GM18520 (cell line): Measurements from ENCODE around the gene SECISBP2.

Experiments
- ATAC-seq: cut with Tn5 transposase; IDR thresholded peaks from one replicate; pipeline ENCODE4 v1.9.1; 2021; ENCODE audit not compliant: unreplicated experiment

SECISBP2 gene

DNA sequence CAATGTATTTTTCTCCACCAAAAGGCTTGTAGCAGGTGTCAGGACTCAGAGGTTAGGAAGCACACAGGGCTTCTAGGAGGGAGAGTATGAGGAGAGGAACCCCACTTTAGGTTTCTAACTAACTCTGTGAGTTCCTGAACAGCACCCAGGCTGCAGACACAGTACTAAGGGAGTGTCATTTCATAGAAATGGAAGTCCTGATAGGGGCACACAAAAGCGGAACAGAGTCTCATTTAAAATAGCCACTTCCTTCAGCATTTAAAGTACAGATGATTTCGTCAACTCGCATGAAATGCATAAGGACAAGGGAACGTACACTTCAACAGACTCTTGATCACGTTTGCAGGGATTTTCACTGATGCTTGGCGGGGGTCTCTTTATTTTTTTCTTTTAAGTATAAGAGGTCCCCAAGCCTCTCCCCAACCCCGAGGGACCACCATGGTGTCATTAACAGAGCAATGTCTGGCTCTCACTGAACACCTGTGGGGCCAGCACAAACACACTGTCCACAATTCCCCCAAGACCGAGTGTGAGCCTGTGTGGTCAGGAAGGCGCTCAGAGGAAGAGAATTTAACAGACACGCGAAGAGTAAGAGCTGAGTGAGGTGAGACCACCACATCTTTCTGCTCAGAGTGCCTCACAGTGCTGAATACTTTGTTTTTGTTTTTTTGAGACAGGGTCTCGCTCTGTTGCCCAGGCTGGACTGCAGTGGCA lies 82.3 kb downstream of the SECISBP2 start:
- no peak for ATAC-seq

DNA sequence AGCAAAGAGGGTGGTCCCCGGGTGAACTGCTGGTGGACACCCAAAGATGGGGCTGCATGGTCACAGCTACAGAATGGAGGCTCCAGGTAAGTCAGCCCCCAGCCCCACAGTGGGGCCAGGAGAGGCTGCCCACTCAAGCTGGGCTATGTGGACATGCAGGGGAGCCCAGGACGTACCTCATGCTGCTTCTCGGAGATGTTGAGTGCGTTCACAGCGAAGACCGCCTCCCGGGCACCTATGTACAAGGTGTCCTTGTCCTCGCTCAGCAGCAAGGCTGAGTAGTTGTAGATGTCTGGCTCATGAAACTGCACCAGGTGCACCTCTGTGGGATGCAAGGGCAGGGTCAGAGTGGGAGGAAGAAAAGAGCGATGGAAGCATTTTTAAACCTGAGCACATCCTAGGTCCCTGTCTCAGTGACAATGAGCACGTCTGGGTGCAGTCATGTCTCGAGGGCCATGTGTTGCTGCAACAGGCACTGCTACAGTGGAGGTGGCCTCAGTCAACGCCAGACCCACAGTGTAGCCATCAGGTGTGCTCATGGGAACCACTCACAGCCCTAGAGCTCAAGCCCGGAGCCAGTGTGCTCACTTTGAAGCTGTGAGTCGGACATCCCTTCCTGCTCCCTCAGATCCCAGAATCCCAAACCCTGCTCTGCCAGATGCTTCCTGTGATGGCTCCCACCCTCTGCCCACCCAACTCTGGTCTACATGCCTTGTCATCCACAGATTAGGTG lies 84.6 kb downstream of the SECISBP2 start:
- ATAC-seq, result no peak

DNA sequence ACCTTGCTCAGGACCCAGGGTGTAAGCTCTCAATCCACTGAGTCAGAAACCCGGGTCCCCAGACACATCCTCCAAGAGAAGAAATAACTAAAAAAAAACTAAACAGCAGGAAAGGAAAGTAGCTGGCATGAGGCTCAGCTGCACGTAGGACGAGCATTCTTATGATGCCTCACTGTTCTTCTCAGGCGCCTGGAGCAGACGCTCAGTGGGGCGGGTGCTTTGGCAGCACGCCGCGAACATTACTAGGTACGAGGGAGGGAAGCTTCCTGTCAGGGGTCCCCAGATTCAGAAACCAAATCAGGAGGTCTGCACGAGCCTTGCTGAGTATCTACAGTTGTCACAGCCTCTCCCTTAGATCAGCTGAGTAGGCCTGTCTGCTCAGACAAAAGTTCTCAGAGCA lies 85.8 kb downstream of the SECISBP2 start:
- no peak for ATAC-seq

DNA sequence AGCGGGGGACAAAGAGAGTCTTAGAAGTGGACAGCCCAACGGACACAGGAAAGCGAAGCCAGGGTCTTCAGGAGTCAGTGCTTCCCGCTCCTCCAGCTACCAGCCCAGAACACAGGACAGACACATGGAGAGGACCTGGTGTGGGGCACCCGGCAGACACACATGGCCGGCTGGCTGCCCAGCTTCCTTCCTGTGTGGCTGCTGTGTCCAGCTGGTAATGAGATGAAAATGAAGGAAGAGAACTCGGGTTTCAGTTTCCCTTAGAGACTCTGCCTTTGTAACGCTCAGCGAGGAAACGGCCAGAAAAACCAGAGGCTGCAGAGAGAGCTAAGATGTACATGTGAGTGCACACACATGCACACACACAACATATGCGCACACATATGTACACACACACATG lies 87.5 kb downstream of the SECISBP2 start:
- ATAC-seq, result peak; percentile 34

GRCh38 chr9:89407070-89407469 lies 88.8 kb downstream of the SECISBP2 start:
- ATAC-seq, result no peak

DNA sequence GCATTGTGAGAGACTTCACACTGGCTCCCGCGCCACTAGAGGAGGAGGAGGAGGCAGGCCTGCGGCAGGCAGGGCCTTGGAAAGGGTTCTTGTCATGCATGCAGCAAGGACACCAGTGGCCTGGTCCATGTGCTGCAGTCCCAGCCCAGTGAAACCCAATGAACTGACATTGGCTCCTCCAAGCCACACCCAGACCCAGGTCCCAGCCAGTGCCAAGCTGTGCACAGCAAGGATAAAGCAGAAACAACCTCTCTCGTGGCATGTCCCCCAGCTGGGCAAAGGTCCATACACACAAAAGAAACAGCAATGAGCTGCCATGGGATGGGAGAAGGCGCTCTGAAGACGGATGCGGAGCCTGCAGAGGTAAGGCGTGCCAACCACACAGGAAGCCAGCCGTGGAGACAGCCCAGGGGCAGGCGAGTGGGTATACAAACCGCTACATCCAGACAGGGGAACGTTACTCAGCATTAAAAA lies 90.4 kb downstream of the SECISBP2 start:
- ATAC-seq, result no peak
